Gastroesophageal sphincter (tissue), 3 donors: ENCODE results near the gene HOXA11.

Experiments
- EP300 ChIP-seq: sonication (generic); formaldehyde crosslinking; IDR thresholded peaks from one replicate; pipeline ENCODE4 v1.6.1; 2017; ENCODE audit warnings: antibody characterized with exemption, mild to moderate bottlenecking
- POLR2A ChIP-seq, 2 donors: fragments of 450-650 bp; IDR thresholded peaks; one replicate each; pipeline ENCODE4 v1.6.1; 2017; ENCODE audit warnings: antibody characterized with exemption in 2 of 2, mild to moderate bottlenecking in 2 of 2, moderate library complexity in 1 of 2
- POLR2AphosphoS5 ChIP-seq: sonication (generic); formaldehyde crosslinking; IDR thresholded peaks from one replicate; pipeline ENCODE4 v1.6.1; 2017; ENCODE audit warnings: antibody characterized with exemption
- TF ChIP-seq, protein P1 (sequence below), 4 experiments: fragments of 200-600 bp in 2 of 4; fragments of 450-650 bp in 2 of 4; sonication (generic) in 1 of 4; IDR thresholded peaks; one replicate each; pipeline ENCODE4 v1.5.1; 2017 to 2019; ENCODE audit warnings: antibody characterized with exemption in 4 of 4, mild to moderate bottlenecking in 2 of 4, moderate library complexity in 2 of 4

DNA sequence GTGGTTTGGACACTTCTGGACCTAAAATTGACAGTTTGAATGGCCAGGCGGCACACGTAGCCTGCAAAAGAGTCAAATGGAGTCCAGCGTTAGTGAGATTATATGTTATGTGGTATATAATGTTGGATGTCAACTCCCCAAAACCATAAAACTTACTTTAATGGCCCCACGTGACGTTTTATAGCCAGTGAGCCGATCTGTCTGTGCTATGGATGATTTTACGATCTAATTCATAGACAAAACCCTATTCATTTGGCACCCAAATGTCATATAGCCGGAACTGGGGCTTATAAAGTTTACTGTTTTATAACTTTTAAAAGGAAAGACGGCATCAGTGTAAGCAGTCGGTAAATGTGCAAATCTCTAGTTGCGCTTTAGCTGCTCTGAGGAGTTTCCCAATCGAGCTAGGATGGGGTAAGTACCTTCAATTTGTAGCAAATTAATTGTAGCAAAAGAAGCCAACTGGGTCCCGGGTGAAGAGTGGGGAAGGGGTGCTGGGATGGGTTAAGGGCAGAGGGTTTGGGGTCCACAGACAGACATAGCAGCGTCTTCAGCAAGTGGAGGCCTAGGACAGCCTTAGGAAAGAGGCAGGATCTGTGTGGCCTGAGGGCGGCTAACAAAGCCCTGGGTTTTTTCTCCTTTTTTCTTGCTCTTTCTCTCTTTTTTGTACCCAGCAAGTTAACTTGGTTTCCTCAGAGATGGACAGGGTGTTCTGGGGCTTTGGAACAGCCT is 44.7 kb downstream of the HOXA11 start:
- TF ChIP-seq POLR2A (IDR thresholded peaks at IDR 0.05) (no peak), POLR2AphosphoS5 (no peak), EP300 (no peak)
- TF ChIP-seq, protein P1, sequence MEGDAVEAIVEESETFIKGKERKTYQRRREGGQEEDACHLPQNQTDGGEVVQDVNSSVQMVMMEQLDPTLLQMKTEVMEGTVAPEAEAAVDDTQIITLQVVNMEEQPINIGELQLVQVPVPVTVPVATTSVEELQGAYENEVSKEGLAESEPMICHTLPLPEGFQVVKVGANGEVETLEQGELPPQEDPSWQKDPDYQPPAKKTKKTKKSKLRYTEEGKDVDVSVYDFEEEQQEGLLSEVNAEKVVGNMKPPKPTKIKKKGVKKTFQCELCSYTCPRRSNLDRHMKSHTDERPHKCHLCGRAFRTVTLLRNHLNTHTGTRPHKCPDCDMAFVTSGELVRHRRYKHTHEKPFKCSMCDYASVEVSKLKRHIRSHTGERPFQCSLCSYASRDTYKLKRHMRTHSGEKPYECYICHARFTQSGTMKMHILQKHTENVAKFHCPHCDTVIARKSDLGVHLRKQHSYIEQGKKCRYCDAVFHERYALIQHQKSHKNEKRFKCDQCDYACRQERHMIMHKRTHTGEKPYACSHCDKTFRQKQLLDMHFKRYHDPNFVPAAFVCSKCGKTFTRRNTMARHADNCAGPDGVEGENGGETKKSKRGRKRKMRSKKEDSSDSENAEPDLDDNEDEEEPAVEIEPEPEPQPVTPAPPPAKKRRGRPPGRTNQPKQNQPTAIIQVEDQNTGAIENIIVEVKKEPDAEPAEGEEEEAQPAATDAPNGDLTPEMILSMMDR (IDR thresholded peaks at IDR 0.05): no peak
